HCT116 (cell line): ENCODE results near the gene PLSCR1. TPM values are rescaled to one million over a fixed set of nuclear protein-coding genes. Genes with fewer than 3 reads are reported as not detected.
"Not testable (repeated sequence)": the region's sequence is repeated elsewhere in the genome, so short reads cannot be mapped to it uniquely, and the experiment has no call there.

Experiments used
- ATAC-seq: fragments of 200-7000 bp; cut with Tn5 transposase; 2 replicates; pipeline ENCODE4 v1.9.1; 2020; ENCODE audit warnings: mild to moderate bottlenecking, moderate library complexity
- BruUV-seq: library from RNA; stranded (reverse); fragments of 400-500 nt; replicated peaks from 2 replicates; lab custom pipeline; 2021; lab: Mats Ljungman, UMichigan
- CTCF ChIA-PET: fragments of 300-600 bp; sonication (Branson Sonifier 250); formaldehyde crosslinking; loops from one replicate; lab custom pipeline; 2021; ENCODE audit warnings: antibody characterized with exemption; lab: Charles Lee
- POLR2A ChIA-PET: fragments of 300-600, 350-600 bp; sonication (Branson Sonifier 250); formaldehyde crosslinking; loops from one replicate; lab custom pipeline; 2021; ENCODE audit warnings: antibody characterized with exemption; lab: Charles Lee
- RAD21 ChIA-PET, 2 experiments: fragments of 300-600 bp; sonication (Branson Sonifier 250); formaldehyde crosslinking; loops; one replicate each; lab custom pipeline; 2023; ENCODE audit warnings: low total read pairs in 2 of 2; ENCODE audit not compliant: uncharacterized antibody in 2 of 2, unreplicated experiment in 2 of 2, low non-redundant PET in 1 of 2; lab: Charles Lee
- DNase-seq: peaks from one replicate; pipeline ENCODE4 v3.0.0-alpha.2; 2010; ENCODE audit warnings: low read depth, low spot score
- H2AFZ ChIP-seq: fragments of 200-600 bp; shearing (Covaris generic), sonication (generic); 2 replicates; pipeline ENCODE4 v1.6.1; 2017; ENCODE audit warnings: low read depth, mixed run types, mixed read lengths, antibody characterized with exemption, low read length; ENCODE audit not compliant: poor library complexity, severe bottlenecking
- H3K27ac ChIP-seq: 2 replicates; pipeline ENCODE4 v1.5.1; 2012; ENCODE audit warnings: low read depth, low read length
- H3K27me3 ChIP-seq: fragments of 200-600 bp; sonication (generic); 2 replicates; pipeline ENCODE4 v1.6.1; 2016; ENCODE audit warnings: mixed run types, low read length, mixed read lengths; ENCODE audit not compliant: insufficient read depth
- H3K36me3 ChIP-seq, 2 experiments: fragments of 200-500 bp in 1 of 2; fragments of 200-600 bp in 1 of 2; sonication (Bioruptor generic) in 1 of 2; sonication (generic) in 1 of 2; 2 replicates each; pipeline versions ENCODE4 v1.5.1 to v1.6.1; 2014 to 2016; ENCODE audit warnings: low read length in 2 of 2, inconsistent platforms in 1 of 2, mixed read lengths in 1 of 2, mixed run types in 1 of 2; ENCODE audit not compliant: insufficient read depth in 2 of 2, control insufficient read depth in 1 of 2
- H3K4me1 ChIP-seq, 2 experiments: fragments of 200-600 bp in 1 of 2; sonication (generic) in 1 of 2; 2 replicates each; pipeline versions ENCODE4 v1.5.1 to v1.6.1; 2012 to 2017; ENCODE audit warnings: low read length in 2 of 2, inconsistent platforms in 1 of 2, mild to moderate bottlenecking in 1 of 2, mixed read lengths in 1 of 2, mixed run types in 1 of 2, moderate library complexity in 1 of 2; ENCODE audit not compliant: insufficient read depth in 2 of 2, control insufficient read depth in 1 of 2
- H3K4me2 ChIP-seq: fragments of 200-600 bp; sonication (generic); 2 replicates; pipeline ENCODE4 v1.6.1; 2017; ENCODE audit warnings: mixed run types, low read length, mixed read lengths
- H3K4me3 ChIP-seq, 2 experiments: fragments of 200-600 bp in 1 of 2; sonication (generic) in 1 of 2; replicated peaks in 1 of 2; 2 replicates each; pipeline ENCODE4 v1.5.1; 2011 to 2016; ENCODE audit warnings: low read length in 2 of 2, control low read depth in 1 of 2, low read depth in 1 of 2, mild to moderate bottlenecking in 1 of 2, mixed read lengths in 1 of 2, mixed run types in 1 of 2
- H3K79me2 ChIP-seq: fragments of 200-600 bp; sonication (generic); 2 replicates; pipeline ENCODE4 v1.6.1; 2017; ENCODE audit warnings: mild to moderate bottlenecking, mixed run types, low read length, moderate library complexity, mixed read lengths; ENCODE audit not compliant: insufficient read depth
- H3K9ac ChIP-seq: fragments of 200-600 bp; sonication (generic); 2 replicates; pipeline ENCODE4 v1.6.1; 2016; ENCODE audit warnings: low read length, mixed read lengths
- H3K9me2 ChIP-seq: fragments of 200-600 bp; sonication (generic), shearing (Covaris generic); 2 replicates; pipeline ENCODE4 v1.6.1; 2017; ENCODE audit warnings: mixed run types, mild to moderate bottlenecking, moderate library complexity; ENCODE audit not compliant: insufficient read depth
- H3K9me3 ChIP-seq, 2 experiments: fragments of 200-500 bp in 1 of 2; fragments of 200-600 bp in 1 of 2; sonication (Bioruptor generic) in 1 of 2; sonication (generic) in 1 of 2; 2 replicates each; pipeline ENCODE4 v1.6.1; 2014 to 2017; ENCODE audit warnings: low read length in 2 of 2, mixed read lengths in 2 of 2, inconsistent platforms in 1 of 2, low read depth in 1 of 2, mild to moderate bottlenecking in 1 of 2, mixed run types in 1 of 2, moderate library complexity in 1 of 2; ENCODE audit not compliant: control insufficient read depth in 1 of 2, insufficient read depth in 1 of 2
- H4K20me1 ChIP-seq: fragments of 200-600 bp; sonication (generic), shearing (Covaris generic); 2 replicates; pipeline ENCODE4 v1.6.1; 2017; ENCODE audit warnings: mixed run types, mild to moderate bottlenecking, moderate library complexity; ENCODE audit not compliant: insufficient read depth
- CBX3 ChIP-seq: IDR thresholded peaks from 2 replicates; pipeline ENCODE4 v1.6.1; 2012; ENCODE audit warnings: low read depth
- ZBTB33 ChIP-seq: IDR thresholded peaks from 2 replicates; pipeline ENCODE4 v1.6.1; 2011; ENCODE audit warnings: mild to moderate bottlenecking, low read length, moderate library complexity; ENCODE audit not compliant: insufficient replicate concordance; ENCODE audit errors: extremely low read depth
- ZFX ChIP-seq: fragments of 450-650 bp; IDR thresholded peaks from 2 replicates; pipeline ENCODE4 v1.6.1; 2017
- intact Hi-C: fragments of 100-400 bp; cut with micrococcal nuclease; formaldehyde crosslinking; loops from 2 replicates; pipeline ENCODE4 v1.10.0; 2022
- total RNA-seq: library from RNA; stranded (reverse); gene quantifications from one replicate; pipeline ENCODE4 v1.2.1, GENCODE V29; 2021; ENCODE audit not compliant: unreplicated experiment
- TF ChIP-seq, protein P1 (sequence below): IDR thresholded peaks from 2 replicates; pipeline ENCODE4 v1.6.1; 2012; ENCODE audit warnings: low read depth
- TF ChIP-seq, protein P2 (sequence below), 3 experiments: fragments of 200-600 bp in 1 of 3; sonication (generic) in 1 of 3; IDR thresholded peaks in 2 of 3; conservative IDR thresholded peaks in 1 of 3; 2 replicates each; pipeline ENCODE4 v1.5.1; 2012 to 2017; ENCODE audit warnings: low read depth in 2 of 3, low read length in 2 of 3, antibody characterized with exemption in 1 of 3, borderline replicate concordance in 1 of 3, control low read depth in 1 of 3, mild to moderate bottlenecking in 1 of 3, mixed read lengths in 1 of 3, mixed run types in 1 of 3, moderate library complexity in 1 of 3; ENCODE audit not compliant: insufficient read depth in 1 of 3

The PLSCR1 gene
- total RNA-seq, 1 experiment from 2014 or later: 44.2 TPM

GRCh38 chr3:146476094-146476740 lies 68.2 kb downstream of the PLSCR1 start:
- Histone ChIP-seq H3K9me3 (no peaks in the 10 kb centered on the region), H3K27me3 (no peaks in the 10 kb centered on the region), H3K79me2 (no peaks in the 10 kb centered on the region), H3K9ac (no peak overlapping the region), H4K20me1 (no peaks in the 10 kb centered on the region), H3K36me3 (no peaks in the 10 kb centered on the region), H3K4me1 (no peaks in the 10 kb centered on the region), H3K27ac (no peak overlapping the region), H3K9me2 (no peaks in the 10 kb centered on the region), H2AFZ (no peak overlapping the region), H3K4me2 (no peak overlapping the region), H3K4me3 (no peak overlapping the region)
- ChIA-PET CTCF (no interaction called here), RAD21 (no interaction called here), POLR2A (no interaction called here)
- BruUV-seq: no TSS peak
- ATAC-seq: no peak
- DNase-seq: no peak
- TF ChIP-seq, protein P1, sequence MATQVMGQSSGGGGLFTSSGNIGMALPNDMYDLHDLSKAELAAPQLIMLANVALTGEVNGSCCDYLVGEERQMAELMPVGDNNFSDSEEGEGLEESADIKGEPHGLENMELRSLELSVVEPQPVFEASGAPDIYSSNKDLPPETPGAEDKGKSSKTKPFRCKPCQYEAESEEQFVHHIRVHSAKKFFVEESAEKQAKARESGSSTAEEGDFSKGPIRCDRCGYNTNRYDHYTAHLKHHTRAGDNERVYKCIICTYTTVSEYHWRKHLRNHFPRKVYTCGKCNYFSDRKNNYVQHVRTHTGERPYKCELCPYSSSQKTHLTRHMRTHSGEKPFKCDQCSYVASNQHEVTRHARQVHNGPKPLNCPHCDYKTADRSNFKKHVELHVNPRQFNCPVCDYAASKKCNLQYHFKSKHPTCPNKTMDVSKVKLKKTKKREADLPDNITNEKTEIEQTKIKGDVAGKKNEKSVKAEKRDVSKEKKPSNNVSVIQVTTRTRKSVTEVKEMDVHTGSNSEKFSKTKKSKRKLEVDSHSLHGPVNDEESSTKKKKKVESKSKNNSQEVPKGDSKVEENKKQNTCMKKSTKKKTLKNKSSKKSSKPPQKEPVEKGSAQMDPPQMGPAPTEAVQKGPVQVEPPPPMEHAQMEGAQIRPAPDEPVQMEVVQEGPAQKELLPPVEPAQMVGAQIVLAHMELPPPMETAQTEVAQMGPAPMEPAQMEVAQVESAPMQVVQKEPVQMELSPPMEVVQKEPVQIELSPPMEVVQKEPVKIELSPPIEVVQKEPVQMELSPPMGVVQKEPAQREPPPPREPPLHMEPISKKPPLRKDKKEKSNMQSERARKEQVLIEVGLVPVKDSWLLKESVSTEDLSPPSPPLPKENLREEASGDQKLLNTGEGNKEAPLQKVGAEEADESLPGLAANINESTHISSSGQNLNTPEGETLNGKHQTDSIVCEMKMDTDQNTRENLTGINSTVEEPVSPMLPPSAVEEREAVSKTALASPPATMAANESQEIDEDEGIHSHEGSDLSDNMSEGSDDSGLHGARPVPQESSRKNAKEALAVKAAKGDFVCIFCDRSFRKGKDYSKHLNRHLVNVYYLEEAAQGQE: no peak
- TF ChIP-seq CBX3 (no peak), ZFX (no peak), ZBTB33 (no peak)
- TF ChIP-seq, protein P2, sequence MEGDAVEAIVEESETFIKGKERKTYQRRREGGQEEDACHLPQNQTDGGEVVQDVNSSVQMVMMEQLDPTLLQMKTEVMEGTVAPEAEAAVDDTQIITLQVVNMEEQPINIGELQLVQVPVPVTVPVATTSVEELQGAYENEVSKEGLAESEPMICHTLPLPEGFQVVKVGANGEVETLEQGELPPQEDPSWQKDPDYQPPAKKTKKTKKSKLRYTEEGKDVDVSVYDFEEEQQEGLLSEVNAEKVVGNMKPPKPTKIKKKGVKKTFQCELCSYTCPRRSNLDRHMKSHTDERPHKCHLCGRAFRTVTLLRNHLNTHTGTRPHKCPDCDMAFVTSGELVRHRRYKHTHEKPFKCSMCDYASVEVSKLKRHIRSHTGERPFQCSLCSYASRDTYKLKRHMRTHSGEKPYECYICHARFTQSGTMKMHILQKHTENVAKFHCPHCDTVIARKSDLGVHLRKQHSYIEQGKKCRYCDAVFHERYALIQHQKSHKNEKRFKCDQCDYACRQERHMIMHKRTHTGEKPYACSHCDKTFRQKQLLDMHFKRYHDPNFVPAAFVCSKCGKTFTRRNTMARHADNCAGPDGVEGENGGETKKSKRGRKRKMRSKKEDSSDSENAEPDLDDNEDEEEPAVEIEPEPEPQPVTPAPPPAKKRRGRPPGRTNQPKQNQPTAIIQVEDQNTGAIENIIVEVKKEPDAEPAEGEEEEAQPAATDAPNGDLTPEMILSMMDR (IDR thresholded peaks at IDR 0.05 in 2 of 3, conservative IDR thresholded peaks at IDR 0.05 in 1 of 3; ENCODE audit: borderline replicate concordance in 1 of 3, insufficient read depth in 1 of 3, low read depth in 2 of 3, low read length in 2 of 3): no peak
- intact Hi-C loops: no loop called here

- H3K9ac ChIP-seq, H3K4me1 ChIP-seq, H3K36me3 ChIP-seq, H4K20me1 ChIP-seq, intact Hi-C loops, ATAC-seq, H3K9me2 ChIP-seq, H3K4me2 ChIP-seq, H3K27ac ChIP-seq, POLR2A ChIA-PET, DNase-seq, RAD21 ChIA-PET, H3K27me3 ChIP-seq, BruUV-seq, H2AFZ ChIP-seq, H3K9me3 ChIP-seq, H3K4me3 ChIP-seq, CTCF ChIA-PET, H3K79me2 ChIP-seq: not testable (repeated sequence)
Measured at GRCh38 chr3:146474976-146475375, 69.4 kb downstream of the PLSCR1 start.
